GM19193 (cell line): Measurements from ENCODE around the gene ABHD16B.

Source experiments
- POLR2A ChIP-seq: IDR thresholded peaks from 4 replicates; pipeline ENCODE4 v1.6.1; 2011; ENCODE audit not compliant: insufficient read depth, insufficient read length; ENCODE audit errors: extremely low read depth

Gene ABHD16B

GRCh38 chr20:63829945-63830835 is 31.1 kb upstream of the ABHD16B start:
- TF ChIP-seq POLR2A, result no peak

GRCh38 chr20:63830841-63831588 is 30.3 kb upstream of the ABHD16B start, which contains the start of gene ZBTB46:
ZBTB46 (minus strand) TSS chr20:63831264; CDS start chr20:63790757, 40,507 bp downstream.
- TF ChIP-seq POLR2A, result no peak

GRCh38 chr20:63831646-63831992 is 29.7 kb upstream of the ABHD16B start:
- no peak for TF ChIP-seq POLR2A

- no peak for TF ChIP-seq POLR2A
These were observed 29.2 kb upstream of the ABHD16B start for GRCh38 chr20:63831993-63832686.

- no peak for TF ChIP-seq POLR2A
These were observed 27.4 kb upstream of the ABHD16B start for GRCh38 chr20:63833776-63834490.

- TF ChIP-seq POLR2A, result no peak
These were observed 26.8 kb upstream of the ABHD16B start for GRCh38 chr20:63834491-63834880.

- no peak for TF ChIP-seq POLR2A
These were observed 26.1 kb upstream of the ABHD16B start for GRCh38 chr20:63835021-63835858.

GRCh38 chr20:63836458-63837344 is 24.6 kb upstream of the ABHD16B start:
- no peak for TF ChIP-seq POLR2A

GRCh38 chr20:63837479-63837878 is 23.8 kb upstream of the ABHD16B start:
- TF ChIP-seq POLR2A, result no peak

- TF ChIP-seq POLR2A, result no peak
These were observed 21.7 kb upstream of the ABHD16B start for GRCh38 chr20:63839620-63840019.

GRCh38 chr20:63840405-63840828 is 20.9 kb upstream of the ABHD16B start:
- no peak for TF ChIP-seq POLR2A

- TF ChIP-seq POLR2A, result no peak
These were observed 19.0 kb upstream of the ABHD16B start for GRCh38 chr20:63842258-63842657.

GRCh38 chr20:63843222-63843621 is 18.1 kb upstream of the ABHD16B start:
- no peak for TF ChIP-seq POLR2A

GRCh38 chr20:63843778-63844177 is 17.5 kb upstream of the ABHD16B start:
- TF ChIP-seq POLR2A, result no peak
